Aorta (tissue), 5 donors: ENCODE data around the gene SPTBN2. TPM values are rescaled to one million over a fixed set of nuclear protein-coding genes. Genes with fewer than 3 reads are reported as not detected.
"Not testable (repeated sequence)": the region's sequence is repeated elsewhere in the genome, so short reads cannot be mapped to it uniquely, and the experiment has no call there.

Experiments
- ATAC-seq: fragments of 200-7000 bp; cut with Tn5 transposase; one replicate; pipeline ENCODE4 v1.9.1; 2022; ENCODE audit warnings: moderate library complexity; ENCODE audit not compliant: low FRiP score
- DNase-seq, 2 donors: peaks; one replicate each; pipeline ENCODE4 v3.0.0-alpha.2; 2020
- H3K27ac ChIP-seq, 2 donors: one replicate each; pipeline ENCODE4 v1.5.1; 2013; ENCODE audit warnings: low read length in 2 of 2, mild to moderate bottlenecking in 2 of 2, moderate library complexity in 2 of 2, control low read depth in 1 of 2, inconsistent platforms in 1 of 2, low read depth in 1 of 2
- H3K27me3 ChIP-seq, 2 donors: one replicate each; pipeline ENCODE4 v1.6.1; 2013; ENCODE audit warnings: control low read depth in 1 of 2, low read length in 1 of 2, mild to moderate bottlenecking in 1 of 2, moderate library complexity in 1 of 2; ENCODE audit not compliant: insufficient read depth in 2 of 2, control insufficient read depth in 1 of 2
- H3K36me3 ChIP-seq, 2 donors: one replicate each; pipeline ENCODE4 v1.6.1; 2013; ENCODE audit warnings: control low read depth in 1 of 2, low read length in 1 of 2, mild to moderate bottlenecking in 1 of 2; ENCODE audit not compliant: insufficient read depth in 2 of 2, control insufficient read depth in 1 of 2
- H3K4me1 ChIP-seq, 2 donors: one replicate each; pipeline ENCODE4 v1.6.1; 2013; ENCODE audit warnings: low read length in 2 of 2, control low read depth in 1 of 2, mild to moderate bottlenecking in 1 of 2, moderate library complexity in 1 of 2; ENCODE audit not compliant: insufficient read depth in 2 of 2, control insufficient read depth in 1 of 2
- H3K4me3 ChIP-seq, 2 donors: one replicate each; pipeline ENCODE4 v1.5.1; 2013; ENCODE audit warnings: low read length in 2 of 2, control low read depth in 1 of 2, mild to moderate bottlenecking in 1 of 2
- H3K9me3 ChIP-seq: one replicate; pipeline ENCODE4 v1.6.1; 2013; ENCODE audit warnings: mild to moderate bottlenecking, low read length; ENCODE audit not compliant: control insufficient read depth
- WGBS, 2 donors: extraction: QIAGEN DNeasy Blood & Tissue Kit; methylation state at CpG; one replicate each; pipeline ENCODE4 v1.1.7; 2013; 5-methylcytosine and 5-hydroxymethylcytosine counted together
- intact Hi-C, 2 donors: fragments of 100-400 bp; cut with DNase I; formaldehyde crosslinking; loops; one replicate each; pipeline versions ENCODE4 v1.14.2 to v1.15.0; 2022
- polyA plus RNA-seq, 2 donors: library from polyadenylated mRNA; stranded (reverse); fragments of 200-250 nt; gene quantifications; one replicate each; pipeline ENCODE4 v1.2.3, GENCODE V29; 2013
- total RNA-seq, 2 donors: library from RNA; stranded (reverse); fragmentation: NEBNext Ultra II Directional; extraction: Animal tissue kit (Norgen Biotek cat#: 25700); gene quantifications; one replicate each; pipeline ENCODE4 v1.2.1, GENCODE V29; 2021
- donor health status: healthy with polysubstance abuse.
- donor health status: Bipolar disorder and iron deficiency.
- donor health status: DM: no; HTN: no; CAD: no.
- donor health status: DM: no; HTN: no; CAD: no.
- donor health status: DM: yes; HTN: yes; CAD: no.

Gene SPTBN2
- total and polyA plus RNA-seq, 4 donors = under 0.01 to 16.5 (median 0.88) TPM

DNA sequence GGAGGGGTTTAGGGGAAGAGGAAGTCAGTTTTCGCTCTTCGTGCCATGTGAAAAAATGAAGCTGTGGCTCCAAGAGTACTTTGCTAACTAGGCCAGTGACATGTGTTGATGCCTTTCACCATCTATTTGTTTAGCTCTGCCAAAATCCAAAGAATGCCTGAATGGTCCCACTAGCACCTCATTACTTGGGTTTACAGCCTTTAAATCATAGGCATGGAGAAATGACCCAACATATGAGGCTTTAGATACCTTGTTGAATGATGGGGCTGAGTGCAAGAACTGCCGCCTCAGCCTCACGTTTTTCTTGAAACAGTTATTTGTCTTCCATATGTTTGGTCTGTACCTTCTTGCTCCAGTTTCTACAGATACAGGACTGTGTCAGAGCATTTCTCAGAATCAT is 82.2 kb downstream of the SPTBN2 start:
- intact Hi-C loops = no loop called here
- DNase-seq (no peak), ATAC-seq (no peak)
- peaks cover 7 to 10% of the 10 kb centered on the region in 2 donors for H3K36me3 ChIP-seq
- H3K27ac ChIP-seq = no peak overlapping the region
- no peak overlapping the region for H3K4me3 ChIP-seq
- WGBS, 2 donors = 72 to 73% methylated on average over 4 of the region's 4 CpGs
- H3K9me3 ChIP-seq = no peaks in the 10 kb centered on the region
- H3K4me1 ChIP-seq = peaks cover 0 to 11% of the 10 kb centered on the region in 2 donors
- H3K27me3 ChIP-seq = no peaks in the 10 kb centered on the region

DNA sequence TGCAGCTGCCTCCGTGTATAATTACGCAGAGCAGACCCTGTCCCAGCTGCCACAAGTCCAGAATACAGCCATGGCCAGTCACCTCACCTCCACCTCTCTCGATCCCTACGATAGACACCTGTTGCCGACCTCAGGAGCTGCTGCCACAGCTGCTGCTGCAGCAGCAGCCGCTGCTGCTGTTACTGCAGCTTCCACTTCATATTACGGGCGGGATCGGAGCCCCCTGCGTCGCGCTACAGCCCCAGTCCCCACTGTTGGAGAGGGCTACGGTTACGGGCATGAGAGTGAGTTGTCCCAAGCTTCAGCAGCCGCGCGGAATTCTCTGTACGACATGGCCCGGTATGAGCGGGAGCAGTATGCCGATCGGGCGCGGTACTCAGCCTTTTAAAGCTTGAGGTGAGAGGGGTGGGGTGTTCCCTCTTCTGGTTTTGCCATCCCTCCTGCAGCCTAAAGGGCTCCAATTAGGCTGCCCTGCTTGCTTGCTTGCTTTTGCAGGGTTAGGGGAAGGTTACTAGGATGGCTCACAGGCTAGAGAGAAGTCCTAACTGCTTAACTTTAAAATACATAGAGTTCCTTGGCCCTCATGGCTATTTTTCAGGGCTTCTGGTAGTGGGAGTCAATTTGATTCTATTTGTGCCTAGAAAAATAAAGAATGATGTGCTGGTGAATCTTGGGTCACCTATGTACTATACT is 85.1 kb downstream of the SPTBN2 start:
- ATAC-seq (no peak), DNase-seq (no peak)
- WGBS, 2 donors = 86 to 90% methylated on average over 24 of the region's 24 CpGs
- no peak overlapping the region for H3K27ac ChIP-seq
- H3K27me3 ChIP-seq = no peaks in the 10 kb centered on the region
- H3K4me1 ChIP-seq = peaks cover 0 to 17% of the 10 kb centered on the region in 2 donors
- H3K4me3 ChIP-seq = no peak overlapping the region
- peaks cover 10% of the 10 kb centered on the region in 2 donors for H3K36me3 ChIP-seq
- intact Hi-C loops = no loop called here
- H3K9me3 ChIP-seq = no peaks in the 10 kb centered on the region

DNA sequence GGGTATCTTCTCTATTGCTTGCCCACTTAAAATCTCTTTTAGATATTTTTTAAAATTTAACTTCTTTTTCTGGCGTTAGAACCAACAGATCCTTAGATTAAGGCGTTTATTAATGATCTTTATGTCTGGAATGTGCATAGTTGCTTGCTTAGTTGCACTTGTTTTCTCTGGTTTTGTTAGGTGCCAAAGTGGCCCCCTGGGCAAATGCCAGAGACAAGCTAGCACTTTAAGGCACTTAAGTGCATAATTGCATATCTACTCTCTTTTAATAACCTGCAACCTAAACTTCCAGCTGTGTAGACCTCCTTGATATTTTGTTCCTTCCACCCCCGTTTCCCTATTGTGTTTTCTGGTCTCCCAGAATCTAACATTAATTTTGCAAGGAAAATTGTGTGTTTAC is 87.2 kb downstream of the SPTBN2 start:
- H3K36me3 ChIP-seq = peaks cover 9 to 10% of the 10 kb centered on the region in 2 donors
- no peaks in the 10 kb centered on the region for H3K27me3 ChIP-seq
- intact Hi-C loops = loop anchor here in 1 of 2 donors (2.0 kb wide), 1 partner anchor 25 kb away; no protein-coding TSS in a partner anchor
- no peak for DNase-seq
- no peak overlapping the region for H3K27ac ChIP-seq
- H3K9me3 ChIP-seq = no peaks in the 10 kb centered on the region
- H3K4me3 ChIP-seq = peak overlapping the region in 1 of 2 donors; percentile 55
- H3K4me1 ChIP-seq = peaks cover 0 to 16% of the 10 kb centered on the region in 2 donors
- ATAC-seq = no peak
- WGBS, 2 donors = 2 to 5% methylated on average over 3 of the region's 3 CpGs

DNA sequence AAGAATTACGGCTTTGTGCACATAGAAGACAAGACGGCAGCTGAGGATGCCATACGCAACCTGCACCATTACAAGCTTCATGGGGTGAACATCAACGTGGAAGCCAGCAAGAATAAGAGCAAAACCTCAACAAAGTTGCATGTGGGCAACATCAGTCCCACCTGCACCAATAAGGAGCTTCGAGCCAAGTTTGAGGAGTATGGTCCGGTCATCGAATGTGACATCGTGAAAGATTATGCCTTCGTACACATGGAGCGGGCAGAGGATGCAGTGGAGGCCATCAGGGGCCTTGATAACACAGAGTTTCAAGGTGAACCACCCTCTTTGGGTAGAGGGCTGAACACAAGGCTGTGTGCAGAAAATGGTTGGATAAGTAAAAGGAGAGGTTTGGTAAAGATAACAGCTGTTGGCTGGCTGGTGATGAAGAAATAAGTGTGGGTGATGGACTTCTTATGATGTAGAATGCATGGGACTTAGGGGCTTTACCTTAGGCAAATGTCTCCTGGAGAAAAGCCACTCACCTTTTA is 89.1 kb downstream of the SPTBN2 start:
- peak overlapping the region; percentile 6 to 27 for H3K4me3 ChIP-seq
- WGBS, 2 donors = 52 to 56% methylated on average over 8 to 9 of the region's 10 CpGs
- H3K27me3 ChIP-seq, H3K9me3 ChIP-seq, DNase-seq, ATAC-seq, H3K27ac ChIP-seq, H3K4me1 ChIP-seq, H3K36me3 ChIP-seq: not testable (repeated sequence)
- intact Hi-C loops = loop anchor here (2.0 to 5.0 kb wide), 2 partner anchors 27 to 37 kb away; partner anchors contain the start of gene RBM4B (in 1 of the 2)

DNA sequence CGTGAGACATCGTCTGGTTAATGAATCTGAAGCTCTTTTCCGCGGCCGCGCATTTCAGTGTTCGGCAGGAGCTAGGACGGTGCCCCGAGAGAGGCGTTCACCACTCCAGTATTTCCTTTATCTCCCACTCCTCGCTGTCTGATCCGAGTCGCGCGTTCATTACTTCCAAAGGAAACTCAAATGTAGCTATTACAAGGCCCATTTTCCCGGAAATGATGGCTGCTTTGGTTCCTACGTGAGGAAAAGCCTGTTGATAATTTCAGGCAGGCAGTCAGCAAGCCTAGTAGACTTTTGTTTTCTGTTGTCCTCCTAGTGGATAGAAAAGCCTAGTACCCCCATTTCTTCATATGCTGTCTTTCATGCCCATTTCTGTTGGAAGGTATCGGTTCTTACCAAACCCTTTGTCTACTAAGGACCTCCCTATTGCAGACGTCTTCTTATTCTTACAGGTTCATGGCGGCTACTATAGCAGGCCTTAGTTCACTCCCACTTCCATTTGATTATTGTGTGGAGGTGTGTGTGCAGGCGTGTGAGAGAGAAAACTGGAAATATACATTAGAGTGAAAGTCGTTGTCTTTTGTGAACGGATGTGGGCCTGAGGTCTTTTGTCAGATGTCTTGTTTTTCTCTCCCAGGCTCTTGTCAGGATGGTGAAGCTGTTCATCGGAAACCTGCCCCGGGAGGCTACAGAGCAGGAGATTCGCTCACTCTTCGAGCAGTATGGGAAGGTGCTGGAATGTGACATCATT is 89.8 kb downstream of the SPTBN2 start:
- peak overlapping the region; percentile 5 to 54 for H3K27ac ChIP-seq
- peak; percentile 1 for ATAC-seq
- H3K27me3 ChIP-seq = no peaks in the 10 kb centered on the region
- intact Hi-C loops = loop anchor here in 1 of 2 donors (5.0 kb wide), 1 partner anchor 38 kb away; the partner anchor contains the start of gene RBM4B
- peak in 1 of 2 donors; percentile 78 for DNase-seq
- H3K9me3 ChIP-seq = no peaks in the 10 kb centered on the region
- WGBS, 2 donors = 3% methylated on average over 27 of the region's 27 CpGs
- H3K36me3 ChIP-seq = peaks cover 3 to 8% of the 10 kb centered on the region in 2 donors
- H3K4me3 ChIP-seq = peak overlapping the region; percentile 38 to 87
- peaks cover 0 to 6% of the 10 kb centered on the region in 2 donors for H3K4me1 ChIP-seq

DNA sequence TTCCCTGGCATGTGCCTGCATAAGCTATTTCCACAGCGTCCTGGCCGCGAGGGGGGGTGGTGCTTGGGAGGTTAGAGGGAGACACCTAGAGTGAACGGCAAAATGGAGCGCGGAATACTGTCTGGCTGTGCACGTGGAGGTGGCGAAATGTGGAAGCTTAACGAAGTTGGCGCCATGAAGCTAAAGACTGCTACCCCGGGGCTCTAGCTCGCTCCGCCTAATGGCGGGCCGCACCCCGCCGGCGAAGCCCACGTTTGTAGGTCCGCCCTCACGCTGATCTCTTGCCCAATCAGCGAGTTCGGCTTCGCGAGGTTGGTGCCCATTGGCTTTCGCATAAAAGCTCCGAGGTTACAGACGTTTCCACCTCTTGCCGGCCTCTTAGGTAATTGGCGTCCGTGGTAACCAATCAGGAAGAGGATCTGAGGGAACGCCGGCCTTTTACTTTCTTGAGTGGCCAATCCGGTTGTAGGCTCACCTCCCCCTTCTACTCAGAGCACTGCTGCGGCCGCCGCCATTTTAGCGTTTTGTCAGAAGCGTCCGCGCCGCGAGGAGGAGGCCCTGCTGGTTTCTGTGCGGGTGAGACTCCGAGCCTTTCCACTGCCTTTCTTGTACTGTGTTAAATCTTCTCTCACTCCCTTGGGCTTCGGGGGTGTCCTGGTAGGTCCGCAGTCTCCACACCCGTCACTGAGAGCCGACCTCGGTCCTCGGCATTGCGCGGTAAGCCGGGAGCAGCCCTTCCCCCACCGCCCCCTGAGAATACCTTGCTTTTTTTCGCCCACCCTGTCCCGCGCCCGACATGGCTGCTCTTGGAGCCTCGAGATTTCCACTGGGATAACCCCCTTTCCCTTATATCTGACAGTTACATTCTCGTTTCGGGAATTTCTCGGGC is 90.6 kb downstream of the SPTBN2 start, which contains the start of gene RBM4:
TSS of gene RBM4 (plus strand) at position 527 of the 889 bp plus-strand sequence. CDS start 1,009 bp downstream, outside the sequence.
- peak; percentile 99 for ATAC-seq
- intact Hi-C loops = loop anchor here in 1 of 2 donors (5.0 kb wide), 1 partner anchor 39 kb away; the partner anchor contains the start of gene RBM4B
- peaks cover 0 to 6% of the 10 kb centered on the region in 2 donors for H3K4me1 ChIP-seq
- peaks cover 2 to 3% of the 10 kb centered on the region in 2 donors for H3K36me3 ChIP-seq
- H3K4me3 ChIP-seq = peak within 1 kb of the TSS; percentile 46 to 87
- H3K27me3 ChIP-seq = no peaks in the 10 kb centered on the region
- DNase-seq = peak; percentile 97 to 98
- 0 to 1% methylated on average over 63 of the region's 63 CpGs for WGBS, 2 donors
- no peaks in the 10 kb centered on the region for H3K9me3 ChIP-seq
- peak within 1 kb of the TSS; percentile 5 to 54 for H3K27ac ChIP-seq

DNA sequence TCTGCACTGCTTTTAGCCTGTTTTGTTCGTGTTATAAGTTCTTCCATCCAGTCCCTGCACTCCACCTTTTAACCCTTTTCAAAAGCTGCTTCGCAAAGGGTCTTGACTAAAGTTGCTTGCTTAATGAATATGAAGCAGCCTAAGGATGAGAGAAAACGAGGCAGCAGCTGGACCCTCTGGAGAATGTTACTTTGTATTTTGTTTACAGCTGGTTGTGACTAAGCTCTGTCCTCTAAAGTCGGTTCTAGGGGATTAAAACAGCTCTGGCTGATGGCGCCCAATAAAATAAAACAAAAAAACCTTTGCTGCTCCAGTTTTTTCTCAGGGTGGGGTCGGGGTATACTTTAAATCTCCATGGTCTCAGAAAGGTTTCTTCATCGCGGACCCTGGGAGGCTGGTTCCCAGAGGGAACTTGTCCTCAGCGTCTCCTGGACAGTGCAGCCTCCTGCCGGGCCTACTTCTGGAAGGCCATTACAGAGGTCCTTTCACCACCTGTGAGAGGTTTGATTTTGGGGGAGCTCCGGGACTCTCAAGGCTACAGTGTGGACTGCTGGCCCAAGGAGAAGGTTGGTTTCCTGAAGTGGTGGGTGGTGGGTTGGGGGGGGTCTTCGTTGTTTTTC is 91.3 kb downstream of the SPTBN2 start:
- Histone ChIP-seq H3K27me3 (no peaks in the 10 kb centered on the region), H3K4me3 (peak overlapping the region in 1 of 2 donors; percentile 46), H3K36me3 (peaks cover 2 to 3% of the 10 kb centered on the region in 2 donors), H3K27ac (peak overlapping the region in 1 of 2 donors; percentile 53), H3K9me3 (no peaks in the 10 kb centered on the region), H3K4me1 (peaks cover 0 to 6% of the 10 kb centered on the region in 2 donors)
- DNase-seq (no peak), ATAC-seq (peak; percentile 11)
- intact Hi-C loops = loop anchor here in 1 of 2 donors (5.0 kb wide), 1 partner anchor 40 kb away; the partner anchor contains the start of gene RBM4B
- 34 to 41% methylated on average over 12 of the region's 12 CpGs for WGBS, 2 donors
